HG03064 (cell line): Measurements from ENCODE around the gene KCNK10.

Experiments used
- ATAC-seq: cut with Tn5 transposase; IDR thresholded peaks from one replicate; pipeline ENCODE4 v1.9.1; 2021; ENCODE audit warnings: low read depth; ENCODE audit not compliant: unreplicated experiment

KCNK10 gene

DNA sequence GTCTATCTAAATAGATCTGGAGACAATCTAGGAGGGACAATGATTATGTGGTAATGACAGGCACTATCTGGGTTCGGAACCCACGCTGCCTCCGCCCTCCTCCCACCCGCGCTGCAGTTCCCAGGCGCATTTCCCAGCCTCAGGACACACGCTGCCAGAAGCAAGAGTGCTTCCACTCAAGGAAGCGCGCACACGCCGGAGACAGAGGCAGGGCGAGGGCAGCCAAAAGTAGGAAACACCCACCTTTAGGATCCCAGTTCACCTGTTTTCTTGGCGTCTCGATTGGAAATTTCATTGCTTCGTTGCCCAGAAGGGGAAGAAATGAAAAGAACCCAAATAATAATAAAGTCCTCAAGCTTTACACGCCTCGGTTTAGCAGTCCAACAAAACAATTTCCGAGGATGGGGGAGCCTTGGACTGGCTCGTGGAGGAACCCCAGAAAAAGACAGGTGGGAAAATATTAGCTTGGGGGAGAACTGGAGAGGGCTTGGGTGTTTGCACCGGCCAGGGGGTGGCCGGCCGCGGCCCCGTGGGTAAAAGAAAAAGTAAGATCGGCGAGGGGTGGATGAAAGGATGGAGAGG, 474 bp downstream of the KCNK10 start:
- no peak for ATAC-seq

DNA sequence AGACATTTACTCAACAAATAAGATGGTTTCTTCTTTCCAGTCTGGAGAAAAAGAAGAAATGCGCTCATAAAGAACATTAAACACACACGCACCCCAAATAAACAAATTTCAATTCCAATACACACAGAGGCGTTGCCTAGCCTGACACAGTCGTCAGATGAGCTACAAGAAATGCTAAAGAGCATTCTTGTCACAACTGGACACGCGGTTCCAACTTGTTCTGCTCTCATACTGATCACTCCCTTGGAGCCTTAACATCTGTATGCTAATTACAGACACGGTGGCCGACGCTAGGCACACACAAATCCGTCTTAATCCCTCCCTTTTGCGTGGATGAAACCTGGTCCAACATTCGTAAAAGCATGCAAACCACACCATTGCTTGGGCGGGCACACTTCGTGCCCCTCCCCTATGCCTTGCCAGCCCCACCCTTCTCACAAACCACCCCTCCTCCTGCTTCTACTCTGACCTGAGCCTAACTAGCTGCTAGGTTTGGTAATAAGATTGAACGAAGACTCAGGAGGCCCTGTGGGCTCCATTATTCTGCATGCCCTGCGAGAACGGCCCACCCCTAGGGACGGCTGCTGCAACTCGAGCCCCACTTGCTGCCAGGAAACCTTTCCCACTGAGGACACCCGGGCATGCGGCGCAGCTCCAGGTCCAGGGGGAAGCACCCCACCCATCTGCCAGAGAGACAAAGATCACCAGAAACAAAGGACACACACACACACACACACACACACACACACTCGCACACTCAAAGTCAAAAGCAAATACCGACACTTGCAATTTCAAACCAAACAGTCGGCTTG, 1.2 kb downstream of the KCNK10 start:
- no peak for ATAC-seq

DNA sequence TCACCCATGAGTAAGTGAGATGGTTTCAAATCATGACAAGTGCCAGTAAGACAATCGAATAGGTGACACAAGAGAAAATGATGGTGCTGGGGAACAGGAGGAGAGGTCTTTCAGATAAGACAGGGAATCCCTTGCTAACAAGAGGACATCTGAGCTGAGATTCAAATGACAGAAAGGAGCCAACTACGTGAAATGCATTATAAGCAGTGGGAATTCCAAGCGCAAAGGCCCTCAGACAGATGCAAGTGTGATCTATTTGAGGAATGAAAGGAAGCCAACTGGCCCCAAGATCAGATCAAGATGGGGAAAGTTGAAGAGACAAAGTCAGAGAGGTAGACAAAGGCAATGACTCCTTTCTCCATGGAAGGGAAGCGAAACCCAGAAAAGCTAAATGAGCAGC, 4.7 kb downstream of the KCNK10 start:
- no peak for ATAC-seq

DNA sequence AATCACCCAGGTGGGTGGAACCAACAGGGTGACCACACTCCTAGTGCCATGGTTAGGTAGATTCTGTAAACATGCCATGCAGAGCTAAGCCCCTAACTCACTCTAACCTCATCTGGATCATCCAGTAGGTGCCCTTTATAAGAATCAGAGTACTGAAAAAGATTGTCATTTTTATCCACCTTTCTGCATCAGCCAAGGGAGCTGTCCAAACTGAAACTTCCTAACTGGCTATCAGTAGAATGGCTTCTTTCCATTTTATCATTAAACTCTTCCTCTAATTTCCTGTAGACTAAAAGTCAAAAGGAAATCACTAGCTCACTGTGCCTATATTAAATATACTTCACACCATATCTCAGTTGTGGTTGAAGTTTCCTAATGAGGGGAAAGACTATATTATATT, 6.5 kb downstream of the KCNK10 start:
- no peak for ATAC-seq

DNA sequence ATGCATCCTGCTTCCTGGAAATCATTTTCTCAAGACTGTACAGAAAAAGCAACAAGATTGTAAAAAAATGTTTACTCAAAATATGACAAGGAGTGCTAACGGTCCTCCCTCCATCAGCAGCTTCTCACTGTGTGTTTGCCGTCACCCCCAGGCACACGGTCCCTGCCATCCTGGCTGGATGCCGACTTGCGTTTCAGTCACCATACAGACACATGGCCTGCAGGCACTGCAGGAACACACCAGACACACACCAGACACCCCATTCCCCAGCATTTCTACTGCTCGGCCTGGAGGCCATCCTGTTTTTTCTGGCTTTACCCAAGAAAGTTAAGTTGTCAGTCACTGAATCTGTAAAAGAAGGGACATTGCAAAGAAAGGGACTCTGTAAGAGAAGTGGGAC, 10.8 kb downstream of the KCNK10 start:
- no peak for ATAC-seq

DNA sequence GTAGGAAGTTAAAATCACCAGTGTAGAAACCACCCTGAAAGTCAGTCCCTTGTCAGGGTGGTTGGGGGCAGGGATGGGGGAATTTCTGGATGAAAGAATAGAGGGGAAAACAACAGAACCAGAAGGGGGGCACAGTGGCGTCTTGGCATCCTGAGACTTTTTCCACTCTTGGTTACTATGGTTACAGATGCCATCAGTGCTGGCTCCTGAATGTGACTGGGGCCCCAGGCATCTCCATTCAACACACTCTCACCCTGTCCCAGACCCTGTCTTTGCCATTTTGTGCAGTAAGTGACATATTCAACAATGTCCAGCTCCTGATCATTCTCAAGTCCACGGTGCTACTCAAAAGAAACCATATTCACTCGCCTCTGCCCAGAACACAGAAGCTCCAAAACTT, 11.3 kb downstream of the KCNK10 start:
- no peak for ATAC-seq

DNA sequence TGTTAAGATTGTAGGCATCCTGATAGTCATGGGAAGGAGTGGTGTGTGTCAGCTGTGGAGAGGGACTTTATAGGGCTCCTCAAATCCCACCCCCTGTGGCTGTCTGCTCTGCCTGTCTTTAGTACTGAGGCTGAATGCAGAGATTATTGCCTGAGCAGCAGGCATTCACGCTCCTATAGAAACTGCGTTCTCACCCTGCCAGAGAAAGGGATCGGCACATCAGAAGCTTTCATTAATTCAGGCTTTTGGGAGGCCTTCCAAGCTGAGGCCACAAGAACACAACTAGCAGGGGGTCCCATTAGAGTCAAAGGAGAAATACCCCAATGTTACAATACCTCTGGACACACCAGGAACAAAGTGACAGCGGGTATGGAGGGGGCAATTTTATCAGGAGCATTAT, 12.6 kb downstream of the KCNK10 start:
- no peak for ATAC-seq

DNA sequence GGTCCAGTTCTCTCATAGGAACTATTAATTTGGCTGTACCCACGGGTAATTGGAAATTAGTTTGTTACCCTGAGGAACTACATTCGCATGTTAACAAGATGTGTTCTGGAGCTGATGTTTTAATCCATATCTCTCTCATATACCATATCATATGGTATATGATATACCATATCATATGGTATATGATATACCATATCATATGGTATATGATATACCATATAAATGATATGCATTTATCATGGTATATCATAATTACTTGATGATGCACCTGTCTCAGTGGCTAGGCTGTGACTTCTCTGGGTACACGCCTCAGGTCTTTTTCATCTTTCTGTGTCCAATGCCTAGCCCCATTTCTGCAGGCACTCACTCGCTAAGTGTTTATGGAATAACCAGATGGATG, 13.0 kb downstream of the KCNK10 start:
- no peak for ATAC-seq

DNA sequence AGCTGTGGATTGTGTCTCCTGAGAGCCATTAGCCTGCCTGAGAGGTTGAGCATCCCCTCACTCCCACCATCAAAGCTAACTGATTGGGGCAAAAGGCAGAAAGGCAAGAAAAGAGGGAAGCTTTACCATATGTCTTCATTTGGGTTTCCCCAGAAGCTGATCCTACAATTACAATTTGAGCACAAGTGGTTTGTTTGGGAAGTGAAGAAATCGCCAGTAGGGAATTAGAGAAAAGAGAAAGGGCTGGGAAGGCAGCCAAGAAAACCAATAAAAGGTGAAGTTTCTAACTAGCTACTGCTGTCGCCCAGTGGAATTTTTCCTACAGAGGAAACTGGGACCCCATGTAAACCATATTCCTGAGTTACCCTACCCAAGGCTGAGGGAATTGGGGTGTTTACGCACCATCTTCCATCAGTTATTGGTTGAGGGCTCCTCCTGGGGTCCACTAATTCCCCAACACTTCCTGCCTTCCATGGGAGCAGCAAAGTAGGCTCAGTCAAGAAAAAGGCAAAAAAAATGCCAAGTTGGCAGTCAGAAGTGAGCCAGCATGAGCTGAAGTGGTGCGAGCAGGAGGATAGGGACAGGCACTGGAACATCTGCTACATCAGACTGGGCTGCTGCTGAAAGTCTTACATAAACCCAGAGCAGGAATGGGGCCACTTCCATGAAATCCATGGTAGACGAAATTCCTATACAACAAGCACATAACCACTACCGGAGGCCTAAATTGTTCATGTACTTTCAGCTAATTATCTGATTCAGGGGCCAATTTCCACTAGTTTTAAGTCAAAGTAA, 17.3 kb downstream of the KCNK10 start:
- no peak for ATAC-seq

DNA sequence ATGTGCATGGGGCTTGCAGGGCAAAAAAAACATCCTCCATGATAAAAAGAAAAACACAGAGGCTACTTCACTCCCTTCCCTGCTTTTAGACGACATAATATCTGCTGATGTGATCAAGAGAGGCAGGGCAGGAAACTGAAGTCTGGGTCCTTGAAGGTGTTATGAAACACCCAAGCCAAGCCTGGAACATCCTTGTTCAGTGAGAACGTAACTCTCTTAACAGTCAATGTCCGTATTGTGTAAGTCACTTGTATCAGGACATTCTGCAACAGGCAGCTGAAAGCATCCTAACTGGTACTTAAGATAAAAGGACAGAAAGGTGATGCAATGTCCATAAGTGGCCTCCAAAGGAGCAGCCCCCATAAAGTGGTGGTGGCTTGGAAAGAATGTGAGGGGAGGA, 20.0 kb downstream of the KCNK10 start:
- ATAC-seq: no peak

DNA sequence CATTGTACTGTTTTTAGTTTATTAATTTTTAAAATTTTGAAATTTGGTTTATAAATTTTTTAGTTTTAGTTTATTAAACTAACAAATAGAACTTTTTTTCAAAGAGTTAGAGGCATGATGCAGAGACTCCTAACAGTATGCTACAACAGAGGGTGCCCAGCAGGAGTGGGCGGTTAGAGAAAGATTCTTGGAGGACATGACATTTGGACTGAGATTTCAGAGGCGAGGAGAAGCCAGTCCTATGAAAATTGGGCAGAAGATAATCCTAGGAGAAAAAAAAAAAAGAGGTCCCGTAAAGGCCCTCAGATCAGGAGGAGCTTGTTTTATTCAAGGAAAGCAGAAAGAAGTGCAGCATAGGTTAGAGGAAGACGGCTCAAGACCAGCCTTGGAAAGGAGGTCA, 21.7 kb downstream of the KCNK10 start:
- ATAC-seq: no peak

DNA sequence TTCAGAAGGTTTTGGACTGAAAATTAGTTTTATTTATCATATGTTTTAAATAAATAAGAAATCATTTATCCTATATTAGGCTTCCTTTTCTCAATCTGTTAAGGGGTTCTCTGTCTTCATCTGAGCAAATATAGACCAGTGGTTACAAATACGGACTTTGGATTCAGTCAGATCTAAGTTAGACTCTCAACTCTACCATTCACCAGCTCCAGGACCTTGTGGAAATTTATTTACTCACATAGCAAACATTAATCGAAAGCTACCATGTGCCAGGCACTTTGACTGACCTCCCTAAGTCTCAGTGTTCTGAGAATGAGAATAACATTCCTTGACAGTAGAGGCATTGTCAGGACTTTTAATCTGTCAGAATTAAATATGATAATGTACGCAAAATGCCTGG, 22.3 kb downstream of the KCNK10 start:
- ATAC-seq: no peak

DNA sequence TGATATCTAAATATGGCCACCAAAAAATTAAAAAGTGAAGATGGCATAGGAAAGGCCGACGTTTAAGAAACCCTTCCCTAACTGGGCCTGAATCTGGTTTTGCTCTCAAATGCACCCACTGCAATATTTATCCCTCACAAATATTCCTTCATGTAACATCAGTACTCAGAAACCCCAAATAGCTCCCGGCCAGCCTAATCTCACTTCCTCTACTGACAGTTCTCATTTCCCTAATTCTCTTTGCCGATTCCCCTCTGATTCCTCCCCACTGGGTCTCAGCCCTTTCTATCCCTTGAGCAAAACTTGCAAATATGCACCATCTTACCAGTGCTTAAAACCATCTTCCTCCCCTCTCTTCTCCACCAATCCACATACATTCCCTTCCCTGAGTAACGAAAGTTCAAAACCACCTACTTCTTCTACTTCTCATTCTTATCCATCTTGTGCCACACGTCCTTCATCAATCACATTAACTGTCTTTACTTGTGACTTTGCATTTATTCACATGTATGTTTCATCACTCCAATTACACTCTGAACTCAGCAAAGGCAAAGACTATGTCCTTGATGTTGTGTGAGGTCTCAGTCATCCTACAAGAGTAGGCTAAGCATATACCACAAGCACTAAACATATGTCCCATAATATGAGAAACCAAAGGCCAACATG, 23.1 kb downstream of the KCNK10 start:
- no peak for ATAC-seq

DNA sequence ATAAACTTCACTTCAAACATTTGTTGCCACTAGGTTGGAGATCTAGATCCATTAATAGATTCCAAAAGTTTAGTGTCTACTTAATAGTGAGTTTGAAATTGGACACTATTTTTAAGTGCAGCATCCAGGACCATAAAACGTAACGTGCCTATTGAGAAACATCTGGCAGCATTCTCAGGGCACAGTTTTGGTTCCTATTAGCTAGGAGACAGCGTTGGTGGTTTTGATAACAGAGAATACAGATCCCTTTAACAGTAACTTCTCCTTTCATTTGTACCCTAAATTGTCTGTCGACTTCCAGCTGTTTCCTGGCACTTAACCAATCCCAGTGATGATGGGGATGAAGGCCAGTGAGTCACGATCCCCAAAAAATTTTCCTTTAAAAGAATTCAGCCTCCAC, 25.8 kb downstream of the KCNK10 start:
- ATAC-seq: no peak

DNA sequence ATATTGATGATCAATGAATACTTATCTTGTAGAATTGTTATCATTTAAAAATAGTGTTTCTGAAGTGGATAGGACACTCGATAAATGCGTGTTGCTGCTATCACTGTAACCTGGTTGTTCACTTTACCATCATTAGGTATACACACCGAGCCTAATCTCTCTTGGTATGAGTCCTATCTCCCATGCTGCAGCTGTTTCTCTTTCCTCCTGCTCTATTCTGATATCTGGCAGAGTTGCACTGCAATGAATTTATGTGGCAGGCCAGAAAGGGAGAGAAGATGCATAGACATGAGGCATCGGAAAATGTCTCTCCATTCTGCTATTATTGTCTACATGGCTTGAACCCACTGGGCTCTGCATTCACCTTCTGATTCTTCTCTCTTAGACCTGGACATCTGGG, 26.7 kb downstream of the KCNK10 start:
- no peak for ATAC-seq

DNA sequence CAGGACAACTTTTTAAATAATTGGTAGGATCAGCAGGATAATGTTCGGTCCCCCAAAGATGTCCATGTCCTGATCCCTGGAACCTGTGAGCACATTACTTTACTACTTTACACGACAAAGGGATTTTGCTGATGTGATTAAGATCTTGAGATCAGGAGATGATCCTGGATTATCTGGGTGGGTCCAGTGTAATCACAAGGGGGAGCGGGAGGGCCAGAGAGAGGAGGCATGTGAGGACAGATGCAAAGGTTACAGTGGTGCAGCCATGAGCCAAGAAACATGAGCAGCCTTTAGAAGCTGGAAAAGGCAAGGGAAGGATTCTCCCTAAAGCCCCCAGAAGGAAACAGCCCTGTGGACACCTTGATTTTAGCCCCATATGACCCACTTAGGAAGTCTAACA, 33.1 kb downstream of the KCNK10 start:
- no peak for ATAC-seq

DNA sequence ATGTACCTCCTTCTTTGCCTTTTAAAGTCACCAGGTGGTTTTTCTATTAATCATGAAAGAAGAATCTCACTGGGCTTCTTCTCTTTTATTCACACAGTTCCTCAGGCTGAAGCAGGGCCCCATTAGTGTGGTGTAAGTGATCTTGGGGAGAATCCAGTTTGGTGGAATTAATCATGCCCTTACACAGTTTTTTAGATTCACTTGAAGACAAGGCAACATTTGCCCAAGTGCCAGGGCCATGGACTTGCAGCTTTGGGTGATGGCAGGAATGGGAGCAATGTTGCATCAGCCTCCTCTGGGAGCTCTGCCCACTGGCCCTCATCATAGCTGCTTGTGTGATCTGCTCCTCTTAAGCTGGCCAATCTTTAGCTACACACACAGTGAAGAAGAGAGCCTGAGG, 33.8 kb downstream of the KCNK10 start:
- no peak for ATAC-seq

DNA sequence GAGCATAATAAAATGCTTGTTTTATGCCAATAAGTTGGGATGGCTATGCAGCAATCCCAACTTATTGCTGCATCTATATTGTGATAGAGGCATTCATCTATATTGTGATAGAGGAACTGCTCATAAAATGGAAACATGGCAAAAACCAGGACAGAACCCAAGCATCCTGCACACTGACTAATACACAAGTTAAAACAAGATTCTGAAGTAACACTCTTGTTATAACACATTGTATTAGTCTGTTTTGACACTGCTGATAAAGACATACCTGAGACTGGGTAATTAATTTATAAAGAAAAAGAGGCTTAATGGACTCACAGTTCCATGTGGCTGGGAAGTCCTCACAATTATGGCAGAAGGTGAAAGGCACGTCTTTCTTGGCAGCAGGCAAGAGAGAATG, 36.8 kb downstream of the KCNK10 start:
- no peak for ATAC-seq

DNA sequence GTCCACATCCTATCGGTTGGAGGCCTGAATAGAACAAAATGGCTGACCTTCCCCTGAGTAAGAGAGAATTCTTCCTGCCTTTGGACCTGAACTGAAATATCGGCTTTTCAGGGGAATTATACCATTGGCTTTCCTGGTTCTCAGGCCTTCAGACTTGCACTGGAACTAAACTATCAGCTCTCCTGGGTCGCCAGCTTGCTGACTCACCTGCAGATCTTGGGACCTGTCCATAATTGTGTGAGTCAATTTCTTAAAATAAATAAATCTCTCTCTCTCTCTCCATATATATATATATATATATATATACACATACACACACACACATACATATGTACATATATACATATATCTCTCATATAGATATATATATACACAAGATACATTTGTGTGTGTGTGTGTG, 41.6 kb downstream of the KCNK10 start:
- no peak for ATAC-seq

DNA sequence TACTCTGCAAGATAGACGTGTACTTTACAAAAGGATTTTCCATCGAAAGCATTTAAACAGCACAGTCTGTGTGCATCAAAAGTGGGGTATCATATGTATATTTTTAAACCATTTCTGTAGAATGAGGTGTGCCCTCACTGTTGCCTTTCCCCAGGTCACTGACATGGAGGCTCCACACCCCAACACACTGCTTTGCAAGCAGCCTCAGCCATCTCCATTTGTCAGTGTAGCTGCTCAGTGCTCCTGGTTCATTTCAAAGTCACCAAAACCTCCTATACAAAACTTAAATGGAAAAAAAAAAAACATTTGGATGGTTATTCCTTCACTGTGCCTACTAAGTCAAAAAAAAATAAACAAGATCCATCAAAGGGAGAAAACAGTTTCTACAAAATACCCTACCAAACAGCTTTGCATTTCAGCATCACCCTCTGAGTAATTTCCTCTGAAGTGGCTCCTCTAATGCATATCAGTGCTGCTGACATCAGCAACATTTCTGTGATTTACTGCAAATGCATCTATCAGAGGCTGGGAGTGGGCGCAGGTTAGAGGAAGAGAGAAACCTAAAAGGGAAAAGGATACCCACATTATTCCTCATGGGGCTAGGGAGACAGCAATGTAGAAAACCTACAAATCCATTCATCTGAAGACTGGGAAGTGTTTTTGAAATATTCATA, 46.0 kb downstream of the KCNK10 start:
- ATAC-seq: no peak
